ENCODE data around the gene EPHA10.

EPHA10 gene

DNA sequence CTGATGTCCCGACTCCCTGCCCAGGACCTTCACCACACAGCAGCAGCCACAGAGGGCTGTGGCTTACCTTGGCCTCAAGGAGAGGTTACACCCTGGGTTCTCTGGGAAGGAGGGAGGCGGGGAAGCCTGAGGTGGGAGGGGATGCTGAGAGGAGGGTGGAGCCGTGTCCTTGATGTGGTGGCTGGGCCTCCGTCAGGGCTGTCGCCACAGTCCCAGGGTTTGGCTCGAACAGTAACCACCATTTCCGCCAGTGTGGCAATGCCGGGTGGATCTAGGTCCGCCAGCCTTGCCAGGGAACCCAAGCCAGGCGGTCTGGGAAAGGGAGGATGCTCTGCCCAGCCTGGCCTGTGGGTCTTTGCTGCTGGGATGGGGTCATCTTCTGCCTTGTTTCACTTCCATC lies 91.0 kb downstream of the EPHA10 start:
- TF ChIP-seq, protein P1, sequence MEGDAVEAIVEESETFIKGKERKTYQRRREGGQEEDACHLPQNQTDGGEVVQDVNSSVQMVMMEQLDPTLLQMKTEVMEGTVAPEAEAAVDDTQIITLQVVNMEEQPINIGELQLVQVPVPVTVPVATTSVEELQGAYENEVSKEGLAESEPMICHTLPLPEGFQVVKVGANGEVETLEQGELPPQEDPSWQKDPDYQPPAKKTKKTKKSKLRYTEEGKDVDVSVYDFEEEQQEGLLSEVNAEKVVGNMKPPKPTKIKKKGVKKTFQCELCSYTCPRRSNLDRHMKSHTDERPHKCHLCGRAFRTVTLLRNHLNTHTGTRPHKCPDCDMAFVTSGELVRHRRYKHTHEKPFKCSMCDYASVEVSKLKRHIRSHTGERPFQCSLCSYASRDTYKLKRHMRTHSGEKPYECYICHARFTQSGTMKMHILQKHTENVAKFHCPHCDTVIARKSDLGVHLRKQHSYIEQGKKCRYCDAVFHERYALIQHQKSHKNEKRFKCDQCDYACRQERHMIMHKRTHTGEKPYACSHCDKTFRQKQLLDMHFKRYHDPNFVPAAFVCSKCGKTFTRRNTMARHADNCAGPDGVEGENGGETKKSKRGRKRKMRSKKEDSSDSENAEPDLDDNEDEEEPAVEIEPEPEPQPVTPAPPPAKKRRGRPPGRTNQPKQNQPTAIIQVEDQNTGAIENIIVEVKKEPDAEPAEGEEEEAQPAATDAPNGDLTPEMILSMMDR (IDR thresholded peaks at IDR 0.05; ENCODE audit: insufficient read depth, low read depth, low read length, missing control alignments) = no peak
- H3K4me3 ChIP-seq (ENCODE audit: low read depth, low read length) = no peak overlapping the region
- DNase-seq (ENCODE audit: low read depth) = no peak

DNA sequence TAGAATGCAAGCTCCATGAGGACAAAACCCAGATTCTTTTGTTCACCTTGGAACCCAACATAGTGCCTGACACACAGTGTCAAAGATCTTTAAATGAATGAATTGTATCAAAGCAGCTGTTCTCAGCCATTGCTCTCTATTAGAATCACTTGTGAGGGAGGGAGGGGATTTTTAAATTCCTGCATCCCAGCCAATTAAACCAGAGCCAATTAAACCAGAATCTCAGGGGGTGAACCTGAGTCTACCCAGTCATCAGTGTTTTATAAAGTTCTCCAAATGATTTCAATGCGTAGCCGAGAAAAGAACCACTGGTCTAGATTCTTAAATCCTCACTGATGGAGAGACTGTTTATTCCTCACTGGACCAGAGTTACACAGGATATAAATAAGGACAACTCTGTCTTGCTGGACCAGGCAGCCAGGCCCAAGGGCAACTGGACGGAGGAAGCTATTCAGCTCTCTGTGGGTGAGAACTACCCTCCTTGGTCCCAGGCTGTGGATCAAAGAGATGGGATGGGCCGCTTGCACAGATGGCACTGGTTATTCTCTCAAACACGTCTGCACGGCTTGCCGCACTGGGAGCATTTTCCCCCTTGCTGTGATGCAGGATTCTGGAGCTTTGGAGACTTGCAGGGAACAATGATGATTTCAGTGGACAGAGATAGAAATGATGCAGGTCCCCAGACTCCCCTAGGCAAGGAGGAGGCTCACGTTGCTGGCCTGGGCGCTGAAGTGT lies 92.6 kb downstream of the EPHA10 start:
- H3K4me3 ChIP-seq (ENCODE audit: low read depth, low read length) = no peak overlapping the region
- TF ChIP-seq, protein P1 (IDR thresholded peaks at IDR 0.05; ENCODE audit: insufficient read depth, low read depth, low read length, missing control alignments) = no peak
- DNase-seq (ENCODE audit: low read depth) = no peak

DNA sequence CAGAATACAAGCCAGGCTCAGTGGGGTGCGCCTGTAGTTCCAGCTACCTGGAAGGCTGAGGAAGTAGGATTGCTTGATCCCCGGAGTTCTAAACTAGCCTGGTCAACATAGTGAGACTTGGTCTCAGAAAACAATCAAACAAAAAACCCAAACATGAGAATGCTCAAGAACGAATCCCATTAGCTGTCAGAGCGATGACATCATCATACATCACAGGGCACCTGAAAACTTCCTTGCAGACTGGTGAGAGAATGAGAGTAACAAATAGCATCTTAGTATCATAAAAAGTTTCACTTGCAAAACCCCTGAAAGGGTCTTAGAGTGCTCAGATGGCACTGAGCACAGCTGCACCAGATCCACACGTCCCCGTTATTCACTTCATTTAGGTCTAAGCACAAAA lies 93.7 kb downstream of the EPHA10 start:
- no peak overlapping the region for H3K4me3 ChIP-seq (ENCODE audit: low read depth, low read length)
- TF ChIP-seq, protein P1 (IDR thresholded peaks at IDR 0.05; ENCODE audit: insufficient read depth, low read depth, low read length, missing control alignments) = no peak
- DNase-seq (ENCODE audit: low read depth) = no peak

DNA sequence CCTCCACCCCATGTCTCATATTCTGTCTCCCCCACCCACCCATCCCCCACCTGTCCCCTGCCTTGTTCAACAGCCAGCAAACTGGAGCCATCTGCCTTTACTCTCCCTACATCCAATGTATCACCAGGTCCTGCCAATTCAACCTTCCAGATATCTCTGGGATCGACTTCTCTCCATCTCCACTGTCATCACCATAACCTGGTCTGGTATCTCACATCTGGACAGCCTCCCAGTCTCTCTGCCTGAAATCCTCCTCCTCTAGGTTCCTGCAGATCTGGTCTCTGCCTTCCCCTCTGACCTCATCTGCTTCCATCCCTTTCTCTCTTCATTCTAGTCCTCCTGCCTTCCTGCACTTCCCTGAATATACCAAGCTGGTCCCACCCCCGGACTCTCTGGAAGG lies 94.8 kb downstream of the EPHA10 start:
- TF ChIP-seq, protein P1 (IDR thresholded peaks at IDR 0.05; ENCODE audit: insufficient read depth, low read depth, low read length, missing control alignments) = no peak
- DNase-seq (ENCODE audit: low read depth) = no peak

DNA sequence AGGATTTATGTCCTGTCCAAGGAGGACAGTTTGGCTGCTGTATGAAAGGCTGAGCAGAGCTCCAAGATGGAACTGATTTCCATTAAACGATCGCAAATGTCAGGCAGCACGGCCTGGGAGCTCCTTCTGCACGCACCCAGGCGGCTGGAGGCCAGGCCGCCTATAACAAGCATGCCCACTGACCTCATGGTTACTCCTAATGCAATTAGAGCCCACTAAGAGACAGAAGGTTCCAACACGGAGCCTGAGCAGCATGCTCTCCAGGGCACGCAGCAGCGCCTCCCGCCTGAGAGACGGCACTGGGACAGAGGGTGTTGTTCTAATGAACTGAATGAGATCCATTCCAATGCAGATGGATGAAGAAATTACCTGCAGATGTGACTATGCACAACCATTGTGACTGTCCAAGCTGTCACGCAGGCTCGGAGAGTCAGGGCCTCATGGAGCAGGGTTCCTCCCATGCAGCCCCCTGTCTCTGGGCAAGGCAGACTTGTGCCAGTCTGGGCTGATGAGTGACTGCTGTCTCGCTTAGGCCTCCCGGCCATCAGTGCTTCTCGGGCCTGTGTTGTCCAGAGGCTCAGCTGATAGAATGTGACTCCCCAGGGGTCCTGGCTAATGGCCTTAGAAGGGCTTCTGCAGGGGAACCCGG lies 97.8 kb downstream of the EPHA10 start:
- H3K4me3 ChIP-seq (ENCODE audit: low read depth, low read length) = no peak overlapping the region
- TF ChIP-seq, protein P1 (IDR thresholded peaks at IDR 0.05; ENCODE audit: insufficient read depth, low read depth, low read length, missing control alignments) = no peak
- DNase-seq (ENCODE audit: low read depth) = no peak

More for the DNA sequence above, 94.8 kb downstream of the EPHA10 start:
- H3K4me3 ChIP-seq (ENCODE audit: low read depth, low read length) = no peak overlapping the region

DNA sequence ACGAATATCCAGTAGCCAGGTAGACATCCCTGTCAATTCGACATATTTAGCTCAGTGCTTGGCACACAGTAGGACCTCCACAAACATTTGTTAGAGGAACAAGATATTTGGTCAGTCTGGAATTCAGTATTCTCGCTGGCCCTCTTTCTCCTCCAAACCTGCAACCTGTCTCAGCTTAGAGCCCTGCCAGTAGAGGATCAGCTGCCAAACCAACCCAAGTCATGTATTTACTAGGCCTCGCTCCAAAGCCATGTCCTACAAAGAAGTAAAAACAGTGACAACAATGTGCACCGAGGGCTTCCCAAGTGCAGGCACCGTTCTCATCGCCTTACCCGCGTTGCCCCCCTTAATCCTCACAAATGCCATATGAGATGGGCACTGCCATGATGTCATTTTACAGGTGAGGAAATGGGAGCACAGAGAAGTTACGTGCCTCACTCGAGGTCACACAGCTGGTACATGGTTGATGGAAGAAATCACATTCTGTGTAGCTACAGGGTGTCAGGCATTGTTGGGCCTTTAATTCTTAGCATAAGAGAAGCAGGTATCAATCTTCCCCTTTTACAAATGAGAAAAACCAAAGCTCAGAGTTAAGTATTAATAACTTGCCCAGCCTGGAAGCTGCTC lies 98.6 kb downstream of the EPHA10 start:
- H3K4me3 ChIP-seq (ENCODE audit: low read depth, low read length) = no peak overlapping the region
- no peak for DNase-seq (ENCODE audit: low read depth)
- TF ChIP-seq, protein P1 (IDR thresholded peaks at IDR 0.05; ENCODE audit: insufficient read depth, low read depth, low read length, missing control alignments) = no peak
